NOMO-1 treated with dmso at 0.1 percent for 144 hours (cell line): ENCODE data around the gene ULBP3.
"Not testable (repeated sequence)": the region's sequence is repeated elsewhere in the genome, so short reads cannot be mapped to it uniquely, and the experiment has no call there.

Source experiments
- DNase-seq: peaks from one replicate; lab custom pipeline; 2025; ENCODE audit not compliant: unreplicated experiment; lab: John Stamatoyannopoulos, UW

The ULBP3 gene

GRCh38 chr6:150043501-150044412, 25.2 kb downstream of the ULBP3 start:
- no peak for DNase-seq

DNA sequence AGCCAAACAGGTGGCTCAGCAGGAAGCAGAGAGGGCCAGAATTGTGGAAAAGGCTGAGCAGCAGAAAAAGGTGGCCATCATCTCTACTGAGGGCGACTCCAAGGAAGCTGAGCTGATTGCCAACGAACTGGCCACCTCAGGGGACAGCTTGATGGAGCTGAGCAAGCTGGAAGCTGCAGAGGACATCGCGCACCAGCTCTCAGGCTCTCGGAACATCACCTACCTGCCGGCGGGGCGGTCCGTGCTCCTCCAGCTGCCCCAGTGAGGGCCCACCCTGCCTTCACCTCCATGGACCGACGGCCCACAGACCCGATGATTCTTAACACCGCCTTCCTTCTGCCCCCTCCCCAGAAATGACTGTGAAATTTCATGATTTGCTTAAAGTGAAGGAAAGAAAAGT, 25.8 kb downstream of the ULBP3 start:
- no peak for DNase-seq

DNA sequence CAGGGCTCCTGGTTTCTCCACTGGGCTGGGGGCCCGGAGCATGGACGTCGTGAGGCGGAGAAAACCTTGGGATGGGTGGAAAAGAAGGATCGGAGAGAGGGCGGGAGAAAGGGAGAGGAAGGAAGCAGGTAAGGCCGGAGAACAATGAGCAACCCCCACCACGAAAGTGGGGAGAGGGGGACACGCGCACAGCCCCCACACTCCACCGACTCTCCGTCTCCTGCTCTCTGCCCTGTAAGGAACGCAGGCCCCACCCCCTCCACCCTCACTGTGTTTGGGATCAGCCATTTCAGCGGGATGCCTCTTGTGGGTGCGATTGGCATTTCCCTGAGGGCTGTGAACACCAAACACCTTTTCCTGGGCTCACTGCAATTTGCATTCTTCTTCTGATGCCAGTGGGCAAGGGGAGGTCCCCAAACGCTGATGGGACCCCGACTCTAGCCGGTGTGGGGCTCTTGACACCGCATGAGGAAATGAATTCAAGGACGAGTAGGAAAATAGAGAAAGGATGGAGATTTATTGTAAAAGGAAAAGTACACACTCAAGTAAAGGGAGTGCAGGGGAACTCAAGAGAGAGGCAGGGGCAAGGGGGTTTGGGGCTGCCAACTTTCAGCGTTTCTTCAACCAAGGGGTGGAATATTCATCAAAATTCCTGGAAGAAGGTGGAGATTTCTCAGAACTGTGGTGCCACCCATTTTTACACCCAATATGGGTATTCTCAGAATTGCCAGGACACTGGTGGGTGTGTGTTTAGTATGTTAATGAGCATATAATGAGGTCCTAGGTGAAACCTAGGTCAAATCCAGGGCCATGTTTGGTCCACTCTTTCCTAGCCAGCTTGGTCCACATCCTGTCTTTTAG, 30.5 kb downstream of the ULBP3 start:
- no peak for DNase-seq

- no peak for DNase-seq
Observed at GRCh38 chr6:150037526-150038201, 31.3 kb downstream of the ULBP3 start.

- no peak for DNase-seq
Observed at GRCh38 chr6:150036081-150036480, 32.8 kb downstream of the ULBP3 start.

GRCh38 chr6:150033207-150033771, 35.6 kb downstream of the ULBP3 start:
- no peak for DNase-seq

DNA sequence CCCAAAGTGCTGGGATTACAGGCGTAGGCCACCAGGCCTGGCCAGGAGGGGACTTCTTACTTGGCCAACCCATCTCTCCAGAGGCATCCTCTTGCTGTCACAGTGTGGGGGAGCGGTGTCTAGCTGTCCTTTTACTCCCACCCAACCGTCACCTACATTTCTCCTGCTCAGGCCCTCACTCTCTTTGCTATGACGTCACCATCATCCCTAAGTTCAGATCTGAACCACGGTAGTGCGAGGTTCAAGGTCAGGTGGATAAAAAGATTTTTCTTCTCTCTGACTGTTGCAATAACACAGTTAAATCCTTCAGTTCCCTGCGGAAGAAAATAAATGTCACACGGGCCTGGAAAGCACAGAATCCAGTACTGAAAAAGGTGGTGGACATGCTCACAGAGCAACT, 36.3 kb downstream of the ULBP3 start:
- DNase-seq, result no peak

DNA sequence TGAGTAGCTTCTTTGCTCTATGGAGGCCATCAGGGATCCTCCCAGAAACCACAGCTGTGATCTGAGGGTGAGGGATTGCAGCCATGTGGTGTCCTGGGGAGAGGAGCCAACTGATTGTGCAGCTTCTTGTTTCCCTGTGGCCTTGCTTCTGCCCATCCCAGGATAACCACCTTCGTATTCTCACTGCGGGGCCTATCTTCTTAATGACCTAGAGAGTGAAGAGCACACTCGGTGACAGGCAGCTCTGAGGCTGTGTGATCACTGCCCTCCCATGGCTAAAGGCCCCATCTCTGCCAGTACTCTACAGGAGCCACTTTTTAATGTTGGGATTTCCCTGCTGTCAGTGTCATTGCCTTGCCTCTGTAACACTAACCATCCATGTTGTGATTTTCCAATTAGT, 38.3 kb downstream of the ULBP3 start:
- no peak for DNase-seq

DNA sequence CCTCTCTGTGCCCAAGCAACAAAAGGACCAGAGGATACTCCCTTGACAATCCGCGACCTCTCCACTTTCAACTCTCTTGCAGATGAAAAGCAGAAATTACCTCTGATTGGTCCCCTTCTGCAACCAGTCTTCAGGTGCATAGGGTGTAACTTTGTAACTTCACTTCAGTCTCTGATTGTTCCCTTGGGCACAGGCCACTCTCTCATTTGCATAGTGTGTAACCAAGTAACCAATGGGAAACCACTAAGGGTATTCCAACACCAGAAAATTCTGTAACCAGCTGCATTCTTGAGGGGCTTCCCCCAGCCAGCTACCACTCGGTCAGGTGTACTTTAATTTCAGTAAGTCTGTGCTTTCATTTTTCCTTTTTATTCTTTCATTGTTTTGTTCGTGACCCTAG, 39.2 kb downstream of the ULBP3 start:
- DNase-seq, result no peak

DNA sequence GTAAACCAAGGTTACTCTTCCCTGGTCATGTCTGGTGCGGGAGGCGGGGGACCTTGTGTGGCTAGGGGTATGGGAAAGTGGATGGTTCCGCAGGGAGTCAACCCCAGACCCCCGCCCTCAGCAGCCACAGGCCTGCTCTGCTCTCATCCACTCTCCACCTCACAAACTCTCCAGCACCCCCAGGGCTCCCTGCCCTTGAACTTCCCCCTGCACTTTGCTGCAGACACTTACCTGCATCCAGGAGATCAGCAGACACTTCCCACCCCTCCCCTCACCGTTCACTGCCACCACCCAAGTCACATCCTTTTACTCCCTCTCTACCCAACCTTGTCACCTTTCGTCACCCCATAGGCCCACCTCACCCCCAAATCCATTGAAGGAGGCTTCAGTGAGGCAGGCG, 39.6 kb downstream of the ULBP3 start:
- no peak for DNase-seq

- DNase-seq, result no peak
Observed at GRCh38 chr6:150028799-150029198, 40.1 kb downstream of the ULBP3 start.

DNA sequence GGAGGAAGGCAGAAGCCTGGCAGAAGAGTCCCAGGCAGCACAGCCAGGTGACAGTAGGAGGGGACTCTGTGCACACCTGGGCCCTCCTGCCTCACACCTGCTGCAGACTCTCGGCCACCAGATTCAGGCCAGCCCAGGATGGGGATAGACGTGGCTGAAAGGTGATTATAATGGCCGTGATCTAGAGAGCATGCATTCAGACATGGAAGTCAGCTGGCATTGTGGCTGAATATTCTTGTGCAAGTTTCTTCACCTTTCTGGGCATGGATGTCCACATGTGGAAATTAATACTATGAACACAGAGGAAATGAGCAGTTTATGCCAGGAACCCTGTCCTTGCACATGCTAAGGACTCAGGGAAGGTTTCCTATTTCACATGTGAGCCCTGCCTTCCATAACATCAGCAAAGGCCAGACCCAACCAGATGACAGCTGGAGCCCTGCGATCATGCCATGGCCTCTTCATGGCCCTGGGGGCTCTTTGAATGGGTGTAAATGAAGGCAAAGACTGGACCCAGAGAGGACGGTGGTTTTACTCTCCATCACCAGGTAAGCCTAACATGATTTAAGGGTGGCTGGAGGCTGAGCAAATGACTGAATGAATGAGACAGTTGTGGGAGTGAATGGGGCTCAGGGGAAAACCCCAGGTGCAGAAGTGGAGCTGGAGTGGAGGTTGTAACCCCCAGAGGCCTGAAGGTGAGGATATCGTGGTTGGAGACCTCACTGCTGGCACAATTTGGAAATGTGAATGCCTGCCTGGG, 40.9 kb downstream of the ULBP3 start:
- no peak for DNase-seq

- no peak for DNase-seq
Observed at GRCh38 chr6:150026976-150027805, 41.7 kb downstream of the ULBP3 start.

GRCh38 chr6:150025201-150025917, 43.6 kb downstream of the ULBP3 start, which contains the start of gene RAET1L:
Gene RAET1L (minus strand): TSS chr6:150025532. CDS start chr6:150025471, 61 bp downstream.
- no peak for DNase-seq

GRCh38 chr6:150024646-150025155, 44.2 kb downstream of the ULBP3 start:
- DNase-seq, result no peak

- not testable (repeated sequence) for DNase-seq
Observed at GRCh38 chr6:150024021-150024420, 44.9 kb downstream of the ULBP3 start.

- DNase-seq, result not testable (repeated sequence)
Observed at GRCh38 chr6:150021870-150022269, 47.1 kb downstream of the ULBP3 start.

GRCh38 chr6:150018846-150019580, 49.9 kb downstream of the ULBP3 start:
- no peak for DNase-seq
